Loucy (cell line): ENCODE results near the gene EEF1G.
"Not testable (repeated sequence)": the region's sequence is repeated elsewhere in the genome, so short reads cannot be mapped to it uniquely, and the experiment has no call there.

Experiments used
- H2AFZ ChIP-seq: fragments of 200-600 bp; sonication (generic); 2 replicates; pipeline ENCODE4 v1.6.0; 2016; ENCODE audit warnings: antibody characterized with exemption, mild to moderate bottlenecking, low read length, moderate library complexity
- H3F3A ChIP-seq: fragments of 200-600 bp; 2 replicates; pipeline ENCODE4 v1.6.0; 2016; ENCODE audit warnings: antibody characterized with exemption, low read depth, mild to moderate bottlenecking
- H3K27me3 ChIP-seq: fragments of 200-600 bp; sonication (generic); 2 replicates; pipeline ENCODE4 v1.6.1; 2014; ENCODE audit warnings: low read length, mild to moderate bottlenecking; ENCODE audit not compliant: insufficient read depth, poor library complexity, severe bottlenecking
- H3K36me3 ChIP-seq: fragments of 200-600 bp; sonication (generic); 2 replicates; pipeline ENCODE4 v1.6.1; 2016; ENCODE audit warnings: low read length; ENCODE audit not compliant: insufficient read depth
- H3K4me1 ChIP-seq: fragments of 200-600 bp; sonication (generic); 2 replicates; pipeline ENCODE4 v1.5.1; 2014; ENCODE audit warnings: low read length, mild to moderate bottlenecking; ENCODE audit not compliant: insufficient read depth, poor library complexity, severe bottlenecking
- H3K4me2 ChIP-seq: fragments of 200-600 bp; sonication (generic); 2 replicates; pipeline ENCODE4 v1.6.0; 2014; ENCODE audit warnings: antibody characterized with exemption, low read length, low read depth, mild to moderate bottlenecking; ENCODE audit not compliant: poor library complexity, severe bottlenecking
- H3K4me3 ChIP-seq: fragments of 200-600 bp; sonication (generic); 2 replicates; pipeline ENCODE4 v1.5.1; 2014; ENCODE audit warnings: low read length, mild to moderate bottlenecking, mixed read lengths; ENCODE audit not compliant: poor library complexity, severe bottlenecking
- H3K79me2 ChIP-seq: fragments of 200-600 bp; sonication (generic); 2 replicates; pipeline ENCODE4 v1.6.1; 2014; ENCODE audit warnings: low read length; ENCODE audit not compliant: insufficient read depth
- H3K9ac ChIP-seq: fragments of 200-600 bp; sonication (generic); 2 replicates; pipeline ENCODE4 v1.6.0; 2014; ENCODE audit warnings: mild to moderate bottlenecking, low read depth, low read length, moderate library complexity; ENCODE audit not compliant: poor library complexity, severe bottlenecking
- H3K9me2 ChIP-seq: fragments of 200-600 bp; sonication (generic); replicated peaks from 2 replicates; pipeline ENCODE4 v1.6.1; 2016; ENCODE audit warnings: low read depth, low read length, mixed read lengths
- H3K9me3 ChIP-seq: fragments of 200-600 bp; sonication (generic); 2 replicates; pipeline ENCODE4 v1.6.1; 2014; ENCODE audit warnings: mild to moderate bottlenecking, antibody characterized with exemption, low read length, low read depth; ENCODE audit not compliant: insufficient read depth
- H4K20me1 ChIP-seq: fragments of 200-600 bp; sonication (generic); 2 replicates; pipeline ENCODE4 v1.6.0; 2014; ENCODE audit warnings: antibody characterized with exemption, low read length, mild to moderate bottlenecking; ENCODE audit not compliant: insufficient read depth, poor library complexity, severe bottlenecking
- CTCF ChIP-seq: fragments of 200-600 bp; sonication (generic); conservative IDR thresholded peaks from 2 replicates; pipeline ENCODE4 v1.5.1; 2014; ENCODE audit warnings: mild to moderate bottlenecking, antibody characterized with exemption, low read length
- EZH2phosphoT487 ChIP-seq: fragments of 200-600 bp; IDR thresholded peaks from 2 replicates; pipeline ENCODE4 v1.6.1; 2018; ENCODE audit warnings: antibody characterized with exemption, mild to moderate bottlenecking, moderate library complexity, borderline replicate concordance

Gene EEF1G

GRCh38 chr11:62553839-62554361 is 19.8 kb downstream of the EEF1G start:
- Histone ChIP-seq H3K9me2 (no peaks in the 10 kb centered on the region), H3K4me2 (peak overlapping the region; percentile 89), H4K20me1 (no peaks in the 10 kb centered on the region), H2AFZ (no peak overlapping the region), H3F3A (peaks cover 22% of the 10 kb centered on the region), H3K27me3 (no peaks in the 10 kb centered on the region), H3K36me3 (peaks cover 5% of the 10 kb centered on the region; the same call in 1 of the 2 replicates), H3K9me3 (no peaks in the 10 kb centered on the region), H3K4me1 (peaks cover 73% of the 10 kb centered on the region), H3K9ac (peak overlapping the region; percentile 76), H3K79me2 (0 out of 2 replicates have a peak, but pooled peaks cover 11% of the 10 kb centered on the region), H3K4me3 (peak overlapping the region; percentile 71)
- TF ChIP-seq CTCF (no peak), EZH2phosphoT487 (no peak)

DNA sequence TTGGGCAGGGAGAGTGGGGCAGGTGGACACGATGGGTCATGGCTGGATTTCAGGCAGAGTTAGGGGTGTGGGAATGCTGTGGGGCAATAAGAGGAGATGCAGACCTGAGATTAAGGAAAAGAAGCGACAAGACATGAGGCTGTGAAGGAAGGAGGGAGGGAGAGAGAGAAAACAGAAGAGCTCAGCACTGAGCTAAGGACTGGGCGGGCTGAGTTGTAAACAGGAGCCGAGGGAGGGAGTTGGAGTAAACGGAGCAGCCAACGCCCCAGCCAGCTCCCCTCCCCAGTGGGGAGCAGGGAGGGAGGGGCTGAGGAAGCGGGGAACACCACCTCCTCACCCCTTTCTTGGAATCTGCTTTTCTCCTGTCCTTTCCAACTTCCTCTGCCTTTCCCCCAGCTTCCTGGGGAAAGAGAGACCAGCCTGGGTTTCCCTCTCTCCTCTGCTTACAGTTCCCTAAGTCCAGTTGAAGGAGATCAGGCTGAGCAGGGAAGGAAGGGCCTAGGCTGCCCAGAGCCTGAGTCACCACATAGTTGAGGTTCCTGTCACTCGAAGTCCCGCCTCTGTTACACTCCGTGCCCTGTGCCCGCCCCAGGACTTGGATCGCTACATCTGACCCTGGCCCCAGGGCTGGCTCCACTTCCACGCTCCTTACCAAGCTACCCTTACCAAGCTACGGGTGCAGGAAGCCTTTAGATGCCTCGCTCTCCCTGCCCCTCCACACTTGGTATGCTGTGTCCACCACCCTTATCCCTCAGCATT is 20.4 kb downstream of the EEF1G start:
- no peaks in the 10 kb centered on the region for H3K9me2 ChIP-seq
- 0 out of 2 replicates have a peak, but pooled peaks cover 4% of the 10 kb centered on the region for H3K79me2 ChIP-seq
- H2AFZ ChIP-seq, result no peak overlapping the region
- peaks cover 68% of the 10 kb centered on the region for H3K4me1 ChIP-seq
- no peaks in the 10 kb centered on the region; the same call in 1 of the 2 replicates for H3K36me3 ChIP-seq
- H3K9me3 ChIP-seq, result no peaks in the 10 kb centered on the region
- peak overlapping the region; percentile 89 for H3K4me2 ChIP-seq
- H3K9ac ChIP-seq, result peak overlapping the region; percentile 76
- TF ChIP-seq CTCF (no peak), EZH2phosphoT487 (no peak)
- H3F3A ChIP-seq, result peaks cover 19% of the 10 kb centered on the region
- H3K4me3 ChIP-seq, result peak overlapping the region; percentile 71
- H4K20me1 ChIP-seq, result no peaks in the 10 kb centered on the region
- H3K27me3 ChIP-seq, result no peaks in the 10 kb centered on the region

GRCh38 chr11:62552485-62553079 is 21.1 kb downstream of the EEF1G start:
- Histone ChIP-seq H3F3A (peaks cover 19% of the 10 kb centered on the region), H2AFZ (no peak overlapping the region), H3K36me3 (no peaks in the 10 kb centered on the region), H3K27me3 (no peaks in the 10 kb centered on the region), H3K9me2 (no peaks in the 10 kb centered on the region), H3K9ac (peak overlapping the region; percentile 76), H4K20me1 (no peaks in the 10 kb centered on the region), H3K4me3 (no peak overlapping the region), H3K4me2 (peak overlapping the region; percentile 89), H3K79me2 (0 out of 2 replicates have a peak, but pooled peaks cover 3% of the 10 kb centered on the region), H3K4me1 (peaks cover 61% of the 10 kb centered on the region), H3K9me3 (no peaks in the 10 kb centered on the region)
- TF ChIP-seq CTCF, result no peak
- TF ChIP-seq EZH2phosphoT487, result no peak

DNA sequence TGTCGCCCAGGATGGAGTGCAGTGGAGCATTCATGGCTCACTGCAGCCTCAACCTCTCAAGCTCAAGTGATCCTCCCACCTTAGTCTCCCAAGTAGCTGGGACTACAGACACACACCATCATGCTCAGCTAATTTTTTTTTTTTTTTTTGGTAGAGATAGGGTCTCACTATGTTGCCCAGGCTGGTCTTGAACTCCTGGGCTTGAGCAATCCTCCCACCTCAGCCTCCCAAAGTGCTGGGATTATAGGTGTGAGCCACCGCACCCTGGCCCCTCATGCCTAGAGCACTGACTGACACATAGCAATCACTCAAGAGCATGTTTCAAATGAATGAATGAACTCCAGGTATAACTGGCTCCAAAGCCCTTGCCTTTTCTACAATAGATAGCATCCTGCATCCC is 23.2 kb downstream of the EEF1G start:
- not testable (repeated sequence) for H3K27me3 ChIP-seq, H2AFZ ChIP-seq, H3K9me3 ChIP-seq, H3K4me2 ChIP-seq, H3K9ac ChIP-seq, H3K36me3 ChIP-seq, H3K9me2 ChIP-seq, H4K20me1 ChIP-seq, H3K4me3 ChIP-seq, H3F3A ChIP-seq, H3K79me2 ChIP-seq
- peaks cover 48% of the 10 kb centered on the region for H3K4me1 ChIP-seq
